Loucy (cell line): ENCODE results near the gene CEP72.

ENCODE experiments used
- H2AFZ ChIP-seq: fragments of 200-600 bp; sonication (generic); 2 replicates; pipeline ENCODE4 v1.6.0; 2016; ENCODE audit warnings: antibody characterized with exemption, mild to moderate bottlenecking, low read length, moderate library complexity
- H3F3A ChIP-seq: fragments of 200-600 bp; 2 replicates; pipeline ENCODE4 v1.6.0; 2016; ENCODE audit warnings: antibody characterized with exemption, low read depth, mild to moderate bottlenecking
- H3K27me3 ChIP-seq: fragments of 200-600 bp; sonication (generic); 2 replicates; pipeline ENCODE4 v1.6.1; 2014; ENCODE audit warnings: low read length, mild to moderate bottlenecking; ENCODE audit not compliant: insufficient read depth, poor library complexity, severe bottlenecking
- H3K36me3 ChIP-seq: fragments of 200-600 bp; sonication (generic); 2 replicates; pipeline ENCODE4 v1.6.1; 2016; ENCODE audit warnings: low read length; ENCODE audit not compliant: insufficient read depth
- H3K4me1 ChIP-seq: fragments of 200-600 bp; sonication (generic); 2 replicates; pipeline ENCODE4 v1.5.1; 2014; ENCODE audit warnings: low read length, mild to moderate bottlenecking; ENCODE audit not compliant: insufficient read depth, poor library complexity, severe bottlenecking
- H3K4me2 ChIP-seq: fragments of 200-600 bp; sonication (generic); 2 replicates; pipeline ENCODE4 v1.6.0; 2014; ENCODE audit warnings: antibody characterized with exemption, low read length, low read depth, mild to moderate bottlenecking; ENCODE audit not compliant: poor library complexity, severe bottlenecking
- H3K4me3 ChIP-seq: fragments of 200-600 bp; sonication (generic); 2 replicates; pipeline ENCODE4 v1.5.1; 2014; ENCODE audit warnings: low read length, mild to moderate bottlenecking, mixed read lengths; ENCODE audit not compliant: poor library complexity, severe bottlenecking
- H3K79me2 ChIP-seq: fragments of 200-600 bp; sonication (generic); 2 replicates; pipeline ENCODE4 v1.6.1; 2014; ENCODE audit warnings: low read length; ENCODE audit not compliant: insufficient read depth
- H3K9ac ChIP-seq: fragments of 200-600 bp; sonication (generic); 2 replicates; pipeline ENCODE4 v1.6.0; 2014; ENCODE audit warnings: mild to moderate bottlenecking, low read depth, low read length, moderate library complexity; ENCODE audit not compliant: poor library complexity, severe bottlenecking
- H3K9me2 ChIP-seq: fragments of 200-600 bp; sonication (generic); replicated peaks from 2 replicates; pipeline ENCODE4 v1.6.1; 2016; ENCODE audit warnings: low read depth, low read length, mixed read lengths
- H3K9me3 ChIP-seq: fragments of 200-600 bp; sonication (generic); 2 replicates; pipeline ENCODE4 v1.6.1; 2014; ENCODE audit warnings: mild to moderate bottlenecking, antibody characterized with exemption, low read length, low read depth; ENCODE audit not compliant: insufficient read depth
- H4K20me1 ChIP-seq: fragments of 200-600 bp; sonication (generic); 2 replicates; pipeline ENCODE4 v1.6.0; 2014; ENCODE audit warnings: antibody characterized with exemption, low read length, mild to moderate bottlenecking; ENCODE audit not compliant: insufficient read depth, poor library complexity, severe bottlenecking
- CTCF ChIP-seq: fragments of 200-600 bp; sonication (generic); conservative IDR thresholded peaks from 2 replicates; pipeline ENCODE4 v1.5.1; 2014; ENCODE audit warnings: mild to moderate bottlenecking, antibody characterized with exemption, low read length
- EZH2phosphoT487 ChIP-seq: fragments of 200-600 bp; IDR thresholded peaks from 2 replicates; pipeline ENCODE4 v1.6.1; 2018; ENCODE audit warnings: antibody characterized with exemption, mild to moderate bottlenecking, moderate library complexity, borderline replicate concordance

Gene CEP72

GRCh38 chr5:569358-569867, 42.7 kb upstream of the CEP72 start:
- H3K9ac ChIP-seq, result no peak overlapping the region
- TF ChIP-seq CTCF (no peak), EZH2phosphoT487 (no peak)
- no peak overlapping the region for H3K4me3 ChIP-seq
- H3F3A ChIP-seq, result no peaks in the 10 kb centered on the region
- no peak overlapping the region for H2AFZ ChIP-seq
- no peaks in the 10 kb centered on the region for H3K36me3 ChIP-seq
- no peaks in the 10 kb centered on the region for H4K20me1 ChIP-seq
- no peaks in the 10 kb centered on the region for H3K9me3 ChIP-seq
- no peak overlapping the region for H3K4me2 ChIP-seq
- no peaks in the 10 kb centered on the region for H3K9me2 ChIP-seq
- H3K79me2 ChIP-seq, result no peaks in the 10 kb centered on the region
- H3K27me3 ChIP-seq, result no peaks in the 10 kb centered on the region
- H3K4me1 ChIP-seq, result no peaks in the 10 kb centered on the region

GRCh38 chr5:569868-570361, 42.2 kb upstream of the CEP72 start:
- Histone ChIP-seq H3K9me3 (no peaks in the 10 kb centered on the region), H3K4me2 (no peak overlapping the region), H3K4me1 (no peaks in the 10 kb centered on the region), H2AFZ (no peak overlapping the region), H3K4me3 (no peak overlapping the region), H3K9ac (no peak overlapping the region), H4K20me1 (no peaks in the 10 kb centered on the region), H3K79me2 (no peaks in the 10 kb centered on the region), H3K36me3 (no peaks in the 10 kb centered on the region), H3F3A (no peaks in the 10 kb centered on the region), H3K9me2 (no peaks in the 10 kb centered on the region), H3K27me3 (no peaks in the 10 kb centered on the region)
- TF ChIP-seq CTCF, result no peak
- no peak for TF ChIP-seq EZH2phosphoT487

GRCh38 chr5:570446-570845, 41.7 kb upstream of the CEP72 start:
- H3K27me3 ChIP-seq, result no peaks in the 10 kb centered on the region
- no peak overlapping the region for H3K4me3 ChIP-seq
- H3K36me3 ChIP-seq, result no peaks in the 10 kb centered on the region
- no peaks in the 10 kb centered on the region for H3K9me2 ChIP-seq
- no peak overlapping the region for H2AFZ ChIP-seq
- H3F3A ChIP-seq, result no peaks in the 10 kb centered on the region
- H3K79me2 ChIP-seq, result no peaks in the 10 kb centered on the region
- no peak overlapping the region for H3K9ac ChIP-seq
- H4K20me1 ChIP-seq, result no peaks in the 10 kb centered on the region
- no peaks in the 10 kb centered on the region for H3K4me1 ChIP-seq
- H3K9me3 ChIP-seq, result no peaks in the 10 kb centered on the region; the same call in 1 of the 2 replicates
- TF ChIP-seq CTCF, result no peak
- no peak for TF ChIP-seq EZH2phosphoT487
- no peak overlapping the region for H3K4me2 ChIP-seq
